Neutrophil (primary cell): ENCODE results near the gene SMLR1.

Experiments
- H3K27ac ChIP-seq: fragments of 200-600 bp; sonication (generic); 2 replicates; pipeline ENCODE4 v1.5.1; 2016; ENCODE audit warnings: mild to moderate bottlenecking, moderate library complexity
- H3K27me3 ChIP-seq: fragments of 200-600 bp; sonication (generic); 2 replicates; pipeline ENCODE4 v1.6.0; 2016; ENCODE audit warnings: mild to moderate bottlenecking
- H3K36me3 ChIP-seq: fragments of 200-600 bp; sonication (generic); 2 replicates; pipeline ENCODE4 v1.5.1; 2017
- H3K4me1 ChIP-seq, 2 experiments: fragments of 200-600 bp in 1 of 2; sonication (generic) in 1 of 2; 1 replicate in 1 of 2; 2 replicates in 1 of 2; pipeline versions ENCODE4 v1.5.1 to v1.6.1; 2013 to 2016; ENCODE audit warnings: low read depth in 1 of 2, low read length in 1 of 2, mild to moderate bottlenecking in 1 of 2, moderate library complexity in 1 of 2; ENCODE audit not compliant: control insufficient read depth in 1 of 2, insufficient read depth in 1 of 2
- H3K4me3 ChIP-seq, 2 experiments: fragments of 200-600 bp in 1 of 2; sonication (generic) in 1 of 2; 1 replicate in 1 of 2; 2 replicates in 1 of 2; pipeline ENCODE4 v1.5.1; 2013 to 2016; ENCODE audit warnings: low read depth in 1 of 2, low read length in 1 of 2, mild to moderate bottlenecking in 1 of 2, moderate library complexity in 1 of 2
- H3K9me3 ChIP-seq: fragments of 200-600 bp; sonication (generic); 2 replicates; pipeline ENCODE4 v1.5.1; 2016
- TF ChIP-seq, protein P1 (sequence below): fragments of 200-600 bp; sonication (generic); IDR thresholded peaks from 2 replicates; pipeline ENCODE4 v1.5.1; 2016; ENCODE audit warnings: antibody characterized with exemption

Gene SMLR1

GRCh38 chr6:130849594-130849993 is 22.4 kb downstream of the SMLR1 start:
- Histone ChIP-seq H3K4me3 (no peak overlapping the region), H3K9me3 (no peaks in the 10 kb centered on the region), H3K27me3 (no peaks in the 10 kb centered on the region), H3K4me1 (no peaks in the 10 kb centered on the region), H3K36me3 (no peaks in the 10 kb centered on the region), H3K27ac (no peak overlapping the region)
- TF ChIP-seq, protein P1, sequence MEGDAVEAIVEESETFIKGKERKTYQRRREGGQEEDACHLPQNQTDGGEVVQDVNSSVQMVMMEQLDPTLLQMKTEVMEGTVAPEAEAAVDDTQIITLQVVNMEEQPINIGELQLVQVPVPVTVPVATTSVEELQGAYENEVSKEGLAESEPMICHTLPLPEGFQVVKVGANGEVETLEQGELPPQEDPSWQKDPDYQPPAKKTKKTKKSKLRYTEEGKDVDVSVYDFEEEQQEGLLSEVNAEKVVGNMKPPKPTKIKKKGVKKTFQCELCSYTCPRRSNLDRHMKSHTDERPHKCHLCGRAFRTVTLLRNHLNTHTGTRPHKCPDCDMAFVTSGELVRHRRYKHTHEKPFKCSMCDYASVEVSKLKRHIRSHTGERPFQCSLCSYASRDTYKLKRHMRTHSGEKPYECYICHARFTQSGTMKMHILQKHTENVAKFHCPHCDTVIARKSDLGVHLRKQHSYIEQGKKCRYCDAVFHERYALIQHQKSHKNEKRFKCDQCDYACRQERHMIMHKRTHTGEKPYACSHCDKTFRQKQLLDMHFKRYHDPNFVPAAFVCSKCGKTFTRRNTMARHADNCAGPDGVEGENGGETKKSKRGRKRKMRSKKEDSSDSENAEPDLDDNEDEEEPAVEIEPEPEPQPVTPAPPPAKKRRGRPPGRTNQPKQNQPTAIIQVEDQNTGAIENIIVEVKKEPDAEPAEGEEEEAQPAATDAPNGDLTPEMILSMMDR = no peak

DNA sequence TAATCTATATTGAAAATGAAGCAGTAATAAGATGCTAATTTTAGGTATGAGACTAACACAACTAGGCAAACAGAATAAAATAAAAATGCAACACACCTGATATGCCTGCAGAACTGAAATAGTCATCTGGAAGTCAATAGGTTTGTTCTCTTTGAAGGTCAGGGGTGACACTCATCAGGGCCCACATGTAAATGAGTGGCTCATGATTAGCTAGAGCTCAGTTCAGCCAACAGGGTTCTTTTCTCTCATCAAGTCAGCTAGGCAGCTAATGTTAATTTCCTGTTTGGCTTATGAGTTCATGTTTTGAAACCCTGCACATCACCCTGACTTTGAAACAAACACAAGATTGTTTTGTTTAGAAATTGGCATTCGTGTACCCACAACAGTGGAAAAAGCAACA is 23.8 kb downstream of the SMLR1 start:
- Histone ChIP-seq H3K36me3 (no peaks in the 10 kb centered on the region), H3K4me3 (no peak overlapping the region), H3K27me3 (no peaks in the 10 kb centered on the region), H3K27ac (no peak overlapping the region), H3K4me1 (no peaks in the 10 kb centered on the region), H3K9me3 (no peaks in the 10 kb centered on the region)
- TF ChIP-seq, protein P1 = no peak

DNA sequence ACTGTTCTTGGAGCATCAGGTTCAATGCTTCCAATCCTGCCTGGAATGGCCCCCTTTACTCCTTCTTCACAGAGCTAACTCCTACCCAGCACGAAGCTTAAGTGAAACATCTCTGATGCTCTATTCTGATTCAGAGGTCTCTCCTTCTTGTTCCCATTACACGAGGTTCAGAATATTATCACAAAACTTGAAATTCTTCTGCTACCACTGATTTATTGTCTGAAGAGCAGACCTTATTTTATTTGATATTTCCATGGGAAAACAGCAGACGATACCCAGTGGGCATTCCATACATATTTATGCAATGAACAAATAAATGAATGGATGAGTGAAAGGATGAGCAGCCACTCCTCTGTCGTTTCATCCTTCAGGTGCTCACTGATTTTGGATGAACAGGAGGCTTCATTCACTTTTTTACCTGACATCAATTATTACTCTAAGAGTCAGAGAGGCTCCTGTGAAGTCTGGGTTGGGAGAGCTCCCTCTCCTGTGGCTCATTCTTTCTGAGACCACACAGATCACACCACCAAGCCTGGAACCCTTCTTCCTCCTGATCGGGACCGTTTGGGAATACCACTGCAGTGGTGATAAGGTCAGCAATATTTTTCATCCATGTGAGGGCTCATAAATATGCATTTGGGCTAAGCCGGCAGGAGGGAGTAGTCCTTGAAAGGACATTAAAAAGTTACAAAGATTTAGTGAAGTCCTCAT is 25.8 kb downstream of the SMLR1 start:
- TF ChIP-seq, protein P1 = no peak
- H3K9me3 ChIP-seq = no peaks in the 10 kb centered on the region
- H3K36me3 ChIP-seq = no peaks in the 10 kb centered on the region
- H3K4me1 ChIP-seq = no peaks in the 10 kb centered on the region
- no peak overlapping the region for H3K4me3 ChIP-seq
- no peak overlapping the region for H3K27ac ChIP-seq
- no peaks in the 10 kb centered on the region for H3K27me3 ChIP-seq

DNA sequence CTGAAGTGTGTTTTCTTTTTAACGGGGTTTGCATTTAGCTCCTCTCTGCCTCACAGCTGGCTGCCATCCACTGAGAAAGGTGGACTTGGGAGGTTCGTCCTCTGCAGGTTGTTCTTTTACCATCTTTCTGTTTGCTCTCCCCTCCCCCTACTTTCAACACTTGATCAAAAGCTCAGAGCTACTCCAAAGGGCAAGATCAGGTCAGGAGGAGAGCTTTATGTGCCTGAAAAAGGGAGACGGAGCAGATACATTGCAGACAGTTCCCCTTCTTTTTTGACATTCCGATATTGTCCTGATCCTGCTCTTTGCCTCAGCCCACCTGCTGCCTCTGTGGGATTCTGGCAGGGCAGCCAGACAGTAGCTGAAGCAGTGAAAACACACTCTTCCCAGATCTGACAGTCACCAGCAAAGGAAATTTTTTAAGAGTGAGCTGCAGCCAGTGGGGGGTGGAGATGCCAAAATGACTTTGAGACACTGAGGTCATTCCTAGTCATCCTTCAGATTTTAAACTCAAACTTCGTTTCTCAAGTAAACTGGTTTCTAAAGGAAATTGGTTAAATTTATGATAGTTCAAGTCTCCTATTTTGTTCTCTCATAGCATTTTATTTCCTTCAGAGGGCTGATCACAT is 26.5 kb downstream of the SMLR1 start:
- TF ChIP-seq, protein P1 = no peak
- H3K27me3 ChIP-seq = no peaks in the 10 kb centered on the region
- no peak overlapping the region for H3K27ac ChIP-seq

DNA sequence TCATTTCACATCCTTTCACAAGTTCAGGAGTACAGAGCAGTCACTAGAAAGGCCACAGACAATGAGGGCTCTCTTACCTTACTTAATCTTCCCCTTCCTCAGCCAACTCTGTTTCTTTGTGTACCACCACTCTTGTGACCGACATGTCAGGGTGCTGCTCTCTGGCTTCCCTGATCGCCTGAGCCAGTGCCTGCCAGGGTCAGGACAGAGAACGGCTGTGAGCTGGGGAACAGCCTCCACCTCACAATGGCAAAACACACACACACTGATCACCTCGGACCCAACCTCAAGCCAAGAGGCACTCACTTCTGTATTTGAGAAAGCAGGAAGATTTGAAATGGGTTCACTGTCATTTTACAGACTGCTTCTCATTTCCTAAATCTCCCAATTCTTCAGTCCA is 30.8 kb downstream of the SMLR1 start:
- no peaks in the 10 kb centered on the region for H3K4me1 ChIP-seq
- no peak overlapping the region for H3K4me3 ChIP-seq
- H3K27me3 ChIP-seq = no peaks in the 10 kb centered on the region
- no peaks in the 10 kb centered on the region for H3K36me3 ChIP-seq
- H3K9me3 ChIP-seq = no peaks in the 10 kb centered on the region
- TF ChIP-seq, protein P1 = no peak
- no peak overlapping the region for H3K27ac ChIP-seq

More for the DNA sequence above, 26.5 kb downstream of the SMLR1 start:
- H3K9me3 ChIP-seq = no peaks in the 10 kb centered on the region
- H3K36me3 ChIP-seq = no peaks in the 10 kb centered on the region
- H3K4me3 ChIP-seq = no peak overlapping the region
- H3K4me1 ChIP-seq = no peaks in the 10 kb centered on the region
